HG03520 (cell line): Measurements from ENCODE around the gene NR4A1.
A peak's percentile ranks its signal among the peaks of the same experiment; 100 is the strongest.

Experiments used
- ATAC-seq: cut with Tn5 transposase; IDR thresholded peaks from one replicate; pipeline ENCODE4 v1.9.1; 2021; ENCODE audit warnings: mild to moderate bottlenecking, moderate library complexity; ENCODE audit not compliant: unreplicated experiment

Gene NR4A1

GRCh38 chr12:52050758-52051541, at the start of gene NR4A1:
Gene NR4A1 (plus strand): TSS chr12:52051442. CDS start chr12:52054329, 2,887 bp downstream.
- ATAC-seq = peak; percentile 77

- ATAC-seq = no peak
Observed at GRCh38 chr12:52003016-52003550, 48.2 kb upstream of the NR4A1 start.

GRCh38 chr12:52003591-52003990, 47.7 kb upstream of the NR4A1 start:
- ATAC-seq = no peak

- no peak for ATAC-seq
Observed at GRCh38 chr12:52004042-52004648, 47.1 kb upstream of the NR4A1 start.

- ATAC-seq = no peak
Observed at GRCh38 chr12:52005218-52005902, 45.9 kb upstream of the NR4A1 start.

- no peak for ATAC-seq
Observed at GRCh38 chr12:52005903-52006703, 45.1 kb upstream of the NR4A1 start.

- ATAC-seq = no peak
Observed at GRCh38 chr12:52006726-52007157, 44.5 kb upstream of the NR4A1 start, which contains the start of gene TAMALIN. Gene TAMALIN (plus strand): TSS chr12:52006946. CDS start chr12:52007020, 74 bp downstream.

GRCh38 chr12:52007158-52007921, 43.9 kb upstream of the NR4A1 start:
- no peak for ATAC-seq

GRCh38 chr12:52007982-52008510, 43.2 kb upstream of the NR4A1 start:
- no peak for ATAC-seq

- no peak for ATAC-seq
Observed at GRCh38 chr12:52009081-52009751, 42.0 kb upstream of the NR4A1 start.

- no peak for ATAC-seq
Observed at GRCh38 chr12:52010152-52010622, 41.1 kb upstream of the NR4A1 start.

- ATAC-seq = no peak
Observed at GRCh38 chr12:52010692-52011601, 40.3 kb upstream of the NR4A1 start.

GRCh38 chr12:52011602-52012214, 39.5 kb upstream of the NR4A1 start:
- ATAC-seq = no peak

- ATAC-seq = no peak
Observed at GRCh38 chr12:52013626-52014310, 37.5 kb upstream of the NR4A1 start.

- ATAC-seq = no peak
Observed at GRCh38 chr12:52014567-52015530, 36.4 kb upstream of the NR4A1 start.
